K562 (cell line): Measurements from ENCODE around the gene ROBO1. TPM values are rescaled to one million over a fixed set of nuclear protein-coding genes. Genes with fewer than 3 reads are reported as not detected.

Source experiments
- ATAC-seq: fragments of 200-7000 bp; cut with Tn5 transposase; 3 replicates; pipeline ENCODE4 v1.9.1; 2020; ENCODE audit warnings: moderate library complexity
- BruUV-seq: library from RNA; stranded (reverse); fragments of 400-500 nt; replicated peaks from 2 replicates; lab custom pipeline; 2021; lab: Mats Ljungman, UMichigan
- CTCF ChIA-PET: fragments of 300-600 bp; formaldehyde crosslinking; extraction: SDS; loops from one replicate; lab custom pipeline; 2021; ENCODE audit warnings: low intra/inter-chr PET ratio; lab: Yijun Ruan, JAX
- POLR2A ChIA-PET: fragments of 300-600, 350-650 bp; sonication (Branson Sonifier 250); formaldehyde crosslinking; extraction: SDS; loops from one replicate; lab custom pipeline; 2021; ENCODE audit warnings: antibody characterized with exemption, inconsistent platforms; lab: Yijun Ruan, JAX
- DNase-seq, 4 experiments: peaks; one replicate each; pipeline versions ENCODE4 v3.0.0 to v3.0.0-alpha.2; 2011 to 2018; ENCODE audit warnings: low spot score in 3 of 4, mixed read lengths in 3 of 4; ENCODE audit errors: extremely low read depth in 1 of 4
- FAIRE-seq: peaks from 2 replicates; lab custom pipeline; 2011; peaks lifted over from hg19 to GRCh38; lab: Jason Lieb, UNC
- H2AFZ ChIP-seq: 2 replicates; pipeline ENCODE4 v1.6.0; 2011; ENCODE audit warnings: low read depth, low read length, control low read depth, inconsistent platforms
- H3K27ac ChIP-seq: fragments of 200-600 bp; 3 replicates; pipeline ENCODE4 v1.8.0; 2011; ENCODE audit warnings: low read depth, mild to moderate bottlenecking, control low read depth, inconsistent platforms, low read length, moderate library complexity, mixed read lengths; ENCODE audit errors: extremely low read depth
- H3K27me3 ChIP-seq, 2 experiments: fragments of 300-600 bp in 1 of 2; 2 replicates in 1 of 2; 3 replicates in 1 of 2; pipeline versions ENCODE4 v1.6.0 to v1.8.0; 2011; ENCODE audit warnings: inconsistent platforms in 2 of 2, low read length in 2 of 2, mild to moderate bottlenecking in 1 of 2, mixed read lengths in 1 of 2, moderate library complexity in 1 of 2; ENCODE audit not compliant: control insufficient read depth in 2 of 2, insufficient read depth in 2 of 2
- H3K36me3 ChIP-seq: fragments of 300-600 bp; 3 replicates; pipeline ENCODE4 v1.8.0; 2011; ENCODE audit warnings: mild to moderate bottlenecking, low read length, inconsistent platforms; ENCODE audit not compliant: control insufficient read depth, insufficient read depth
- H3K4me1 ChIP-seq, 2 experiments: fragments of 200-600 bp in 1 of 2; replicated peaks in 1 of 2; 2 replicates in 1 of 2; 3 replicates in 1 of 2; pipeline versions ENCODE4 v1.5.1 to v1.8.0; 2011; ENCODE audit warnings: inconsistent platforms in 2 of 2, low read length in 2 of 2, mild to moderate bottlenecking in 1 of 2, mixed read lengths in 1 of 2, moderate library complexity in 1 of 2; ENCODE audit not compliant: control insufficient read depth in 2 of 2, insufficient read depth in 2 of 2
- H3K4me2 ChIP-seq: 2 replicates; pipeline ENCODE4 v1.6.1; 2011; ENCODE audit warnings: low read length, control low read depth, inconsistent platforms, mixed read lengths; ENCODE audit not compliant: insufficient read depth
- H3K4me3 ChIP-seq: fragments of 200-600 bp; sonication (generic), shearing (Covaris generic); 2 replicates; pipeline ENCODE4 v1.5.1; 2016; ENCODE audit warnings: control low read depth, inconsistent platforms
- H3K79me2 ChIP-seq: fragments of 200-600 bp; 3 replicates; pipeline ENCODE4 v1.8.0; 2011; ENCODE audit warnings: low read length, inconsistent platforms; ENCODE audit not compliant: control insufficient read depth, insufficient read depth
- H3K9ac ChIP-seq, 2 experiments: 2 replicates each; pipeline versions ENCODE4 v1.6.0 to v1.6.1; 2011; ENCODE audit warnings: low read depth in 2 of 2, low read length in 2 of 2, control low read depth in 1 of 2, inconsistent platforms in 1 of 2, mild to moderate bottlenecking in 1 of 2, mixed read lengths in 1 of 2; ENCODE audit not compliant: insufficient read depth in 1 of 2
- H3K9me1 ChIP-seq: one replicate; pipeline ENCODE4 v1.6.0; 2011; ENCODE audit warnings: inconsistent platforms, mild to moderate bottlenecking, low read length, moderate library complexity; ENCODE audit not compliant: control insufficient read depth, insufficient read depth
- H3K9me3 ChIP-seq: replicated peaks from 2 replicates; pipeline ENCODE4 v1.5.1; 2011; ENCODE audit warnings: low read depth, low read length, inconsistent platforms; ENCODE audit not compliant: control insufficient read depth, insufficient read depth
- H4K20me1 ChIP-seq: replicated peaks from 2 replicates; pipeline ENCODE4 v1.6.1; 2011; ENCODE audit warnings: low read length, inconsistent platforms, mixed read lengths; ENCODE audit not compliant: control insufficient read depth, insufficient read depth
- CUX1 ChIP-seq: fragments of 200-800 bp; sonication (Bioruptor generic); IDR thresholded peaks from 2 replicates; pipeline ENCODE4 v1.6.1; 2016; ENCODE audit warnings: missing genetic modification characterization, missing compliant biosample characterization
- HMGN3 ChIP-seq: IDR thresholded peaks from 2 replicates; pipeline ENCODE4 v1.6.1; 2011; ENCODE audit warnings: borderline replicate concordance, low read depth, mild to moderate bottlenecking, mixed read lengths, low read length; ENCODE audit not compliant: insufficient read length; ENCODE audit errors: extremely low read depth
- MED1 ChIP-seq: sonication (generic); formaldehyde crosslinking; IDR thresholded peaks from 2 replicates; pipeline ENCODE4 v1.8.1; 2023; ENCODE audit warnings: missing genetic modification reagents, borderline replicate concordance
- NFXL1 ChIP-seq: fragments of 450-650 bp; formaldehyde crosslinking; IDR thresholded peaks from 2 replicates; pipeline ENCODE4 v1.4.0; 2021; ENCODE audit warnings: mild to moderate bottlenecking
- NR2C2 ChIP-seq, 2 experiments: fragments of 200-800 bp in 1 of 2; sonication (Bioruptor generic) in 1 of 2; sonication (generic) in 1 of 2; formaldehyde crosslinking in 1 of 2; IDR thresholded peaks; 2 replicates each; pipeline versions ENCODE4 v1.6.1 to v1.8.0; 2016 to 2022; ENCODE audit warnings: mild to moderate bottlenecking in 1 of 2, missing compliant biosample characterization in 1 of 2, missing genetic modification characterization in 1 of 2, missing genetic modification reagents in 1 of 2
- NR2F6 ChIP-seq: fragments of 450-650 bp; formaldehyde crosslinking; IDR thresholded peaks from 2 replicates; pipeline ENCODE4 v1.4.0; 2020; ENCODE audit warnings: mild to moderate bottlenecking
- NUFIP1 ChIP-seq: fragments of 450-650 bp; IDR thresholded peaks from 2 replicates; pipeline ENCODE4 v1.6.1; 2018; ENCODE audit not compliant: partially characterized antibody
- SRSF9 ChIP-seq: fragments of 200-400 bp; formaldehyde crosslinking; IDR thresholded peaks from 2 replicates; pipeline ENCODE4 v1.6.1; 2017; ENCODE audit warnings: low read depth, low read length, borderline replicate concordance
- TFE3 ChIP-seq: fragments of 450-650 bp; formaldehyde crosslinking; IDR thresholded peaks from 2 replicates; pipeline ENCODE4 v1.4.0; 2020; ENCODE audit warnings: mild to moderate bottlenecking, mixed read lengths
- YY1 ChIP-seq, 3 experiments: IDR thresholded peaks; 2 replicates each; pipeline ENCODE4 v1.6.1; 2011; ENCODE audit warnings: low read length in 2 of 3, mild to moderate bottlenecking in 2 of 3, moderate library complexity in 2 of 3, borderline replicate concordance in 1 of 3, control low read depth in 1 of 3, low read depth in 1 of 3; ENCODE audit not compliant: insufficient read depth in 3 of 3, insufficient replicate concordance in 2 of 3, control insufficient read depth in 1 of 3, insufficient read length in 1 of 3; ENCODE audit errors: extremely low read depth in 1 of 3
- ZNF140 ChIP-seq: fragments of 250-450 bp; sonication (Bioruptor Pico); IDR thresholded peaks from 2 replicates; pipeline ENCODE4 v1.8.0; 2021; ENCODE audit warnings: moderate library complexity, mild to moderate bottlenecking, inconsistent platforms
- ZNF76 ChIP-seq: fragments of 250-450 bp; sonication (Bioruptor Pico); IDR thresholded peaks from 2 replicates; pipeline ENCODE4 v1.4.0; 2020; ENCODE audit warnings: mild to moderate bottlenecking, moderate library complexity, borderline replicate concordance
- WGBS: fragments of 100-300 bp; shearing (Covaris generic); methylation state at CpG from one replicate; pipeline ENCODE4 v1.1.6; 2016; ENCODE audit warnings: low coverage, mixed read lengths; ENCODE audit not compliant: insufficient coverage; ENCODE audit errors: missing lambda C conversion rate; 5-methylcytosine and 5-hydroxymethylcytosine counted together
- in situ Hi-C: fragments of 300-500 bp; cut with MboI; formaldehyde crosslinking; loops from 4 replicates; pipeline ENCODE4 v1.15.0; 2018; ENCODE audit warnings: inconsistent platforms, mixed read lengths
- intact Hi-C: fragments of 100-400 bp; cut with micrococcal nuclease; formaldehyde crosslinking; loops from 2 replicates; pipeline ENCODE4 v1.14.2; 2022
- polyA plus RNA-seq, 8 experiments: library from polyadenylated mRNA; depleted of rRNA in 4 of 8; stranded (reverse) in 5 of 8; unstranded in 3 of 8; fragments of >200 nt; fragmentation: Nextera tagmentation in 2 of 8; fragmentation: Illumina TruSeq in 1 of 8; extraction: Ambion mirVana in 2 of 8; extraction: Trizol in 1 of 8; gene quantifications; 2 replicates each; pipeline versions ENCODE4 v1.2.1 to v1.2.3, GENCODE V29; 2011 to 2014; ENCODE audit warnings: inconsistent platforms in 1 of 8, missing spikeins in 1 of 8
- total RNA-seq, 7 experiments: library from RNA; depleted of rRNA in 6 of 7; stranded (reverse); fragments of >200 nt in 6 of 7; fragmentation: Illumina TruSeq in 2 of 7; extraction: Trizol in 2 of 7; gene quantifications; 2 replicates each; pipeline versions ENCODE4 v1.2.1 to v1.2.3, GENCODE V29; 2011 to 2021; ENCODE audit warnings: low replicate concordance in 1 of 7
- TF ChIP-seq, protein P1 (sequence below), 3 experiments: fragments of 200-800 bp in 1 of 3; sonication (Bioruptor generic) in 1 of 3; sonication (generic) in 1 of 3; formaldehyde crosslinking in 1 of 3; IDR thresholded peaks; 2 replicates each; pipeline versions ENCODE4 v1.6.1 to v1.8.0; 2016 to 2022; ENCODE audit warnings: mild to moderate bottlenecking in 2 of 3, missing compliant biosample characterization in 2 of 3, missing genetic modification characterization in 2 of 3, missing genetic modification reagents in 1 of 3

Gene ROBO1
- total and polyA plus RNA-seq, 9 of the 15 experiments (the other 6 are each of a cell fraction or from before 2014, with no cell fraction given), result 0.01 to 0.53 (median 0.17) TPM; not detected in 5

- WGBS, result 0% methylated on average over 2 of the region's 2 CpGs
These were observed 41.3 kb upstream of the ROBO1 start for GRCh38 chr3:79809106-79809505.

More at GRCh38 chr3:79809106-79809505, 41.3 kb upstream of the ROBO1 start:
- ATAC-seq (no peak), FAIRE-seq (no peak), DNase-seq (no peak)
- H3K9me1 ChIP-seq, result no peaks in the 10 kb centered on the region
- no TSS peak for BruUV-seq
- CTCF ChIA-PET, result no interaction called here
- H3K36me3 ChIP-seq, result no peaks in the 10 kb centered on the region
- in situ Hi-C loops, result no loop called here
- no peaks in the 10 kb centered on the region for H4K20me1 ChIP-seq
- TF ChIP-seq NFXL1 (CRISPR knock-in tag) (no peak), NUFIP1 (no peak), CUX1 (no peak), SRSF9 (no peak), YY1 (IDR thresholded peaks at IDR 0.05; ENCODE audit: borderline replicate concordance in 1 of 3, control insufficient read depth in 1 of 3, extremely low read depth in 1 of 3, insufficient read depth in 3 of 3, insufficient read length in 1 of 3, insufficient replicate concordance in 2 of 3, low read depth in 1 of 3, low read length in 2 of 3) (no peak), MED1 (CRISPR knock-in tag) (no peak), ZNF76 (no peak), ZNF140 (CRISPR knock-in tag) (no peak), TFE3 (no peak), NR2F6 (CRISPR knock-in tag) (no peak), NR2C2 (CRISPR knock-in tag; IDR thresholded peaks at IDR 0.05) (no peak), NR2C2 (tag; IDR thresholded peaks at IDR 0.05) (no peak), HMGN3 (no peak)
- TF ChIP-seq, protein P1, sequence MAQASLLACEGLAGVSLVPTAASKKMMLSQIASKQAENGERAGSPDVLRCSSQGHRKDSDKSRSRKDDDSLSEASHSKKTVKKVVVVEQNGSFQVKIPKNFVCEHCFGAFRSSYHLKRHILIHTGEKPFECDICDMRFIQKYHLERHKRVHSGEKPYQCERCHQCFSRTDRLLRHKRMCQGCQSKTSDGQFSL (CRISPR knock-in tag; IDR thresholded peaks at IDR 0.05), result no peak
- TF ChIP-seq, protein P1 (tag; IDR thresholded peaks at IDR 0.05), result no peak
- no peak overlapping the region for H3K9ac ChIP-seq
- intact Hi-C loops, result no loop called here
- no peak overlapping the region for H3K4me2 ChIP-seq
- H2AFZ ChIP-seq, result no peak overlapping the region
- POLR2A ChIA-PET, result no interaction called here
- H3K4me3 ChIP-seq, result no peak overlapping the region
- no peak overlapping the region for H3K27ac ChIP-seq
- no peaks in the 10 kb centered on the region for H3K27me3 ChIP-seq
- H3K9me3 ChIP-seq, result no peaks in the 10 kb centered on the region
- no peaks in the 10 kb centered on the region for H3K79me2 ChIP-seq
- H3K4me1 ChIP-seq, result no peaks in the 10 kb centered on the region
